ENCODE measurements around the gene CUBN. TPM values are rescaled to one million over a fixed set of nuclear protein-coding genes. Genes with fewer than 3 reads are reported as not detected.
A peak's percentile ranks its signal among the peaks of the same experiment; 100 is the strongest.

Gene CUBN
- total RNA-seq, 1 donor from 2014 or later, result 2.7 TPM

DNA sequence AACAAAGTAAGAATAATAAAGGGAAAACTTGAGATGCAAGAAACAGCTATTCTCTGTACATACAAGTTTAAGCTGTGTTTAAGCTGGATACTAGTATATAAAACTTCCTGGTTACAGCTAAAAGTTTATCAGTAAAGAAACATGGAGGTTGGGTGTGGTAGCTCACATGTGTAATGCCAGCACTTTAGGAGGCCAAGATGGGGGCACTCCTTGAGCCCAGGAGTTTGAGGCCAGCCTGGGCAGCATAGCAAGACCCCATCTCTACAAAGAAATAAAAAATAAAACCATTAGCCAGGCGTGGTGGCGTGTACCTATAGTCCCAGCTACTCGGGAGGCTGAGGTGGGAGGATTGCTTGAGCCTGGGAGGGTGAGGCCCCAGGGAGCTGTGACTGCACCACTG is 315.6 kb downstream of the CUBN start:
- DNase-seq (ENCODE audit: low read depth), result no peak
- H3K27ac Mint-ChIP-seq (ENCODE audit: unreplicated experiment), result no peak overlapping the region
- H3K27ac ChIP-seq (ENCODE audit: low read depth, low read length), result no peak overlapping the region
- no peak for FAIRE-seq
- peaks cover 9% of the 10 kb centered on the region for H3K4me1 ChIP-seq (ENCODE audit: insufficient read depth, low read length)
- no peaks in the 10 kb centered on the region for H3K27me3 Mint-ChIP-seq (ENCODE audit: low read depth, unreplicated experiment)
- no peak overlapping the region for H3K4me3 ChIP-seq (ENCODE audit: insufficient read depth, low read depth, low read length)
- peaks cover 67% of the 10 kb centered on the region for H4K20me1 ChIP-seq (ENCODE audit: insufficient read depth, low read length)
- peaks cover 2% of the 10 kb centered on the region for H3K36me3 Mint-ChIP-seq (ENCODE audit: low read depth, unreplicated experiment)
- H3K79me2 ChIP-seq (ENCODE audit: insufficient read depth, low read length), result peaks cover 79% of the 10 kb centered on the region
- no peak overlapping the region for H3K4me2 ChIP-seq (ENCODE audit: low read length)
- no peak overlapping the region for H3K4me3 Mint-ChIP-seq (ENCODE audit: unreplicated experiment)
- no peaks in the 10 kb centered on the region for H3K9me3 Mint-ChIP-seq (ENCODE audit: unreplicated experiment)
- no peak overlapping the region for H2AFZ ChIP-seq (ENCODE audit: low read depth, low read length)
- no peaks in the 10 kb centered on the region for H3K9me3 ChIP-seq (ENCODE audit: insufficient read depth, low read depth, low read length)
- H3K9ac ChIP-seq (ENCODE audit: low read length), result no peak overlapping the region
- H3K4me1 Mint-ChIP-seq (ENCODE audit: low read depth, unreplicated experiment), result peaks cover 17% of the 10 kb centered on the region
- TF ChIP-seq, protein P1, sequence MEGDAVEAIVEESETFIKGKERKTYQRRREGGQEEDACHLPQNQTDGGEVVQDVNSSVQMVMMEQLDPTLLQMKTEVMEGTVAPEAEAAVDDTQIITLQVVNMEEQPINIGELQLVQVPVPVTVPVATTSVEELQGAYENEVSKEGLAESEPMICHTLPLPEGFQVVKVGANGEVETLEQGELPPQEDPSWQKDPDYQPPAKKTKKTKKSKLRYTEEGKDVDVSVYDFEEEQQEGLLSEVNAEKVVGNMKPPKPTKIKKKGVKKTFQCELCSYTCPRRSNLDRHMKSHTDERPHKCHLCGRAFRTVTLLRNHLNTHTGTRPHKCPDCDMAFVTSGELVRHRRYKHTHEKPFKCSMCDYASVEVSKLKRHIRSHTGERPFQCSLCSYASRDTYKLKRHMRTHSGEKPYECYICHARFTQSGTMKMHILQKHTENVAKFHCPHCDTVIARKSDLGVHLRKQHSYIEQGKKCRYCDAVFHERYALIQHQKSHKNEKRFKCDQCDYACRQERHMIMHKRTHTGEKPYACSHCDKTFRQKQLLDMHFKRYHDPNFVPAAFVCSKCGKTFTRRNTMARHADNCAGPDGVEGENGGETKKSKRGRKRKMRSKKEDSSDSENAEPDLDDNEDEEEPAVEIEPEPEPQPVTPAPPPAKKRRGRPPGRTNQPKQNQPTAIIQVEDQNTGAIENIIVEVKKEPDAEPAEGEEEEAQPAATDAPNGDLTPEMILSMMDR (IDR thresholded peaks at IDR 0.05; ENCODE audit: insufficient read depth, low read depth, low read length), result no peak
- H3K36me3 ChIP-seq (ENCODE audit: insufficient read depth, low read length), result peaks cover 12% of the 10 kb centered on the region
- H3K27me3 ChIP-seq (ENCODE audit: insufficient read depth, low read length), result no peaks in the 10 kb centered on the region

DNA sequence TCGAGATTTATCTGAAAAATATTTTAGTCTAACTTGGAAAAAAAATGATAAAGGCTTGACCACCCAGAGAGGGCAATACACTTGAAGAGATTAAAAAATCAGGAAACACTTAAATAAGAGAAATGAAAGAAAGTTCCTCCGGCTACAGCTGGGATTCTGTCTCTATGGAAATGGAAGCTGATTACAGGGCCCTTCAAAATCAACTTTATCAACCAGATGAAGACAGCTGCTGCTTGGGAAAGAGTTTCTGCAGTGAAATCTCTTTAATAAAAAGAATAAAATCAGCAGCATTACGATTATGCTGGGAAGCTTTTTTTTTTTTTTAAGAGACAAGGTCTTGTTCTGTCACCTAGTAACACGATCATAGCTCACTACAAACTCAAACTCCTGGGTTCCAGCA is 316.9 kb downstream of the CUBN start:
- FAIRE-seq, result no peak
- TF ChIP-seq, protein P1 (IDR thresholded peaks at IDR 0.05; ENCODE audit: insufficient read depth, low read depth, low read length), result no peak
- no peak for TF ChIP-seq EZH2 (IDR thresholded peaks at IDR 0.05; ENCODE audit: insufficient read depth, low read length)
- H3K36me3 Mint-ChIP-seq (ENCODE audit: low read depth, unreplicated experiment), result peaks cover 2% of the 10 kb centered on the region
- peaks cover 14% of the 10 kb centered on the region for H3K4me1 Mint-ChIP-seq (ENCODE audit: low read depth, unreplicated experiment)
- H3K4me3 Mint-ChIP-seq (ENCODE audit: unreplicated experiment), result no peak overlapping the region
- H3K27me3 Mint-ChIP-seq (ENCODE audit: low read depth, unreplicated experiment), result no peaks in the 10 kb centered on the region
- no peak overlapping the region for H3K27ac Mint-ChIP-seq (ENCODE audit: unreplicated experiment)
- Histone ChIP-seq H3K4me3 (ENCODE audit: insufficient read depth, low read depth, low read length) (no peak overlapping the region), H3K27me3 (ENCODE audit: insufficient read depth, low read length) (no peaks in the 10 kb centered on the region), H3K36me3 (ENCODE audit: insufficient read depth, low read length) (peaks cover 12% of the 10 kb centered on the region), H2AFZ (ENCODE audit: low read depth, low read length) (no peak overlapping the region), H3K9ac (ENCODE audit: low read length) (no peak overlapping the region), H3K9me3 (ENCODE audit: insufficient read depth, low read depth, low read length) (no peaks in the 10 kb centered on the region), H3K4me2 (ENCODE audit: low read length) (no peak overlapping the region), H3K79me2 (ENCODE audit: insufficient read depth, low read length) (peaks cover 92% of the 10 kb centered on the region), H3K4me1 (ENCODE audit: insufficient read depth, low read length) (peaks cover 9% of the 10 kb centered on the region), H3K27ac (ENCODE audit: low read depth, low read length) (no peak overlapping the region), H4K20me1 (ENCODE audit: insufficient read depth, low read length) (peaks cover 80% of the 10 kb centered on the region)
- no peaks in the 10 kb centered on the region for H3K9me3 Mint-ChIP-seq (ENCODE audit: unreplicated experiment)
- no peak for DNase-seq (ENCODE audit: low read depth)

DNA sequence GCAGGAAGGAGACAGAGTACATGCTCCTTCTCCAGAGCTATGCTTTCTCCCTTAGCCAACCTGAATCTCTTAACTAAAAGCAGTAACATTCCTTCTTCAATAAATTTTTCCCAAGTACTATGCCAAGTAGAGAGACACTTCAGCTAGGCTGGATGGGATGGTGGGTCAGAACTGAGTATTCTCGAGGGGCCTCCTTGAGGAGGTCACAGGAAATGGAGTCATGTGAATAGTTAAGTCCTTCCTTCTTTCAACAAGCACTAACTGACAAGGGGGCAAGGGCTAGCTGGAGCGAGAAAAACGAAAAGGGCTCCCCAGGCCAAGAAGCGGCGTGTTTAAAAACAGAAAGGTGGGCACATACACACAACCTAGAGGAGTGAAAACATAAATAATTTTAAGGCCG is 317.8 kb downstream of the CUBN start:
- TF ChIP-seq, protein P1 (IDR thresholded peaks at IDR 0.05; ENCODE audit: insufficient read depth, low read depth, low read length), result no peak
- TF ChIP-seq EZH2 (IDR thresholded peaks at IDR 0.05; ENCODE audit: insufficient read depth, low read length), result no peak
- Histone ChIP-seq H3K9ac (ENCODE audit: low read length) (no peak overlapping the region), H3K4me2 (ENCODE audit: low read length) (no peak overlapping the region), H3K9me3 (ENCODE audit: insufficient read depth, low read depth, low read length) (no peaks in the 10 kb centered on the region), H4K20me1 (ENCODE audit: insufficient read depth, low read length) (peaks cover 88% of the 10 kb centered on the region), H3K27ac (ENCODE audit: low read depth, low read length) (no peak overlapping the region), H3K4me1 (ENCODE audit: insufficient read depth, low read length) (peaks cover 9% of the 10 kb centered on the region), H3K79me2 (ENCODE audit: insufficient read depth, low read length) (peaks cover 98% of the 10 kb centered on the region), H3K27me3 (ENCODE audit: insufficient read depth, low read length) (no peaks in the 10 kb centered on the region), H3K36me3 (ENCODE audit: insufficient read depth, low read length) (peaks cover 12% of the 10 kb centered on the region), H3K4me3 (ENCODE audit: insufficient read depth, low read depth, low read length) (no peak overlapping the region), H2AFZ (ENCODE audit: low read depth, low read length) (no peak overlapping the region)
- Mint-ChIP-seq H3K27ac (ENCODE audit: unreplicated experiment) (peak overlapping the region; percentile 38), H3K36me3 (ENCODE audit: low read depth, unreplicated experiment) (peaks cover 9% of the 10 kb centered on the region), H3K4me3 (ENCODE audit: unreplicated experiment) (no peak overlapping the region), H3K27me3 (ENCODE audit: low read depth, unreplicated experiment) (no peaks in the 10 kb centered on the region), H3K4me1 (ENCODE audit: low read depth, unreplicated experiment) (peaks cover 14% of the 10 kb centered on the region), H3K9me3 (ENCODE audit: unreplicated experiment) (no peaks in the 10 kb centered on the region)
- FAIRE-seq (no peak), DNase-seq (ENCODE audit: low read depth) (no peak)

Data from astrocyte (in vitro differentiated cells and primary cell).